Suppressor macrophage treated with lipopolysaccharide for 1 hour (primary cell): ENCODE results near the gene STARD7.
"Not testable (repeated sequence)": the region's sequence is repeated elsewhere in the genome, so short reads cannot be mapped to it uniquely, and the experiment has no call there.

Experiments
- DNase-seq, 3 donors: peaks; one replicate each; pipeline ENCODE4 v3.0.0-alpha.2; 2020 to 2022

Gene STARD7

GRCh38 chr2:96146153-96146880 lies 62.3 kb downstream of the STARD7 start:
- peak; percentile 97 to 99 (median 99) for DNase-seq

- peak; percentile 89 to 94 (median 90) for DNase-seq
These were observed 62.8 kb downstream of the STARD7 start for GRCh38 chr2:96145848-96146152.

- peak; percentile 96 to 99 (median 97) for DNase-seq
These were observed 63.4 kb downstream of the STARD7 start, which contains the start of gene DUSP2 for GRCh38 chr2:96145036-96145847. DUSP2 (minus strand) TSS chr2:96145440; CDS start chr2:96145354, 86 bp downstream.

- no peak for DNase-seq
These were observed 64.1 kb downstream of the STARD7 start for GRCh38 chr2:96144481-96145035.

GRCh38 chr2:96143848-96144480 lies 64.7 kb downstream of the STARD7 start:
- no peak for DNase-seq

- DNase-seq = no peak
These were observed 65.3 kb downstream of the STARD7 start for GRCh38 chr2:96143231-96143847.

GRCh38 chr2:96142217-96143113 lies 66.2 kb downstream of the STARD7 start:
- DNase-seq = peak in 2 of 3 donors; percentile 49 to 61

GRCh38 chr2:96141624-96141967 lies 67.0 kb downstream of the STARD7 start:
- DNase-seq = not testable (repeated sequence)

GRCh38 chr2:96140941-96141623 lies 67.5 kb downstream of the STARD7 start:
- DNase-seq = peak in 1 of 3 donors; percentile 32

GRCh38 chr2:96139181-96139758 lies 69.4 kb downstream of the STARD7 start:
- DNase-seq = peak; percentile 14 to 30 (median 28)

- DNase-seq = peak; percentile 52 to 61 (median 60)
These were observed 70.2 kb downstream of the STARD7 start, which contains the start of gene ASTL for GRCh38 chr2:96138179-96139145. ASTL (minus strand) TSS chr2:96138502; CDS start chr2:96138436, 66 bp downstream.

GRCh38 chr2:96137321-96138178 lies 71.1 kb downstream of the STARD7 start:
- DNase-seq = no peak

GRCh38 chr2:96136129-96136720 lies 72.4 kb downstream of the STARD7 start:
- no peak for DNase-seq

- no peak for DNase-seq
These were observed 73.0 kb downstream of the STARD7 start for GRCh38 chr2:96135621-96136020.

GRCh38 chr2:96135171-96135570 lies 73.5 kb downstream of the STARD7 start:
- DNase-seq = no peak
